ENCODE data around the gene EPHB2.

Gene EPHB2

DNA sequence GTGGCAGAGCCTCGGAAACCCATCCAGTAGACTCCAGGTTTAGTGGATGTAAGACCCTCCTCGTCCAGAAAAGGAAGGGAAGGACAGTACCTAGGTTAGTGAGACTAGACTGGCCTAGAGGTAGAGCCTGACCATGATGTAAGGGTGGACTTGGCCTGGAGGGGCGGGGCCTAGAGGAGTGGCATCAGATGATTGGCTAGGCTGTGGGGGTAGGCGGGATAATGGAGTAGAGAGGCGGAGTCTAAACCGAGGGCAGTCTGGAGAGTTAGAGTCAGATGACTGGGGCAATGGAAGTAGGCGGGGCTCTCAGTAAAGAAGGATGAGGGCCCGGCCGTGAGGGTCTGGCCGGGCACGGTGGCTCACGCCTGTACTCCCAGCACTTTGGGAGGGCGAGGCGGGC lies 70.1 kb downstream of the EPHB2 start:
- no peak for DNase-seq (ENCODE audit: low read depth in 2 of 2)

DNA sequence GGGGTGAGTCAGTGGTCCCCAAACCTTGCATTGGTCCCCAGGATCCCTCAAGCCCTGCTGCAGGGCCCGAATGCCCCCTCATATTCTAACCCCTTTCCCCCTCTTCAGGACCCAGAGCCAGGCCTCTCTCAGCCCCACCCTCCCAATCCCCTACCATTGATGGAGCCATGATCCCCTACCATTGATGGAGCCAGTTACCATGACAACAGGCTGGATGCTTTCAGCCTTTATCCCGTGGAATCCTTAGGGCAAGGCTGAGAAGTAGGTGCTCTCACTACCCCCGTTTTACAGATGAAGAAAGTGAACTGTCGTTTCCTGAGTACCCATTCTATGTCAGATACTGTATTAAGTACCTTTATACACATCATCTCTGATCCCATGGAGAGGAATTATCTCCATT lies 70.8 kb downstream of the EPHB2 start:
- DNase-seq (ENCODE audit: low read depth in 2 of 2) = no peak

DNA sequence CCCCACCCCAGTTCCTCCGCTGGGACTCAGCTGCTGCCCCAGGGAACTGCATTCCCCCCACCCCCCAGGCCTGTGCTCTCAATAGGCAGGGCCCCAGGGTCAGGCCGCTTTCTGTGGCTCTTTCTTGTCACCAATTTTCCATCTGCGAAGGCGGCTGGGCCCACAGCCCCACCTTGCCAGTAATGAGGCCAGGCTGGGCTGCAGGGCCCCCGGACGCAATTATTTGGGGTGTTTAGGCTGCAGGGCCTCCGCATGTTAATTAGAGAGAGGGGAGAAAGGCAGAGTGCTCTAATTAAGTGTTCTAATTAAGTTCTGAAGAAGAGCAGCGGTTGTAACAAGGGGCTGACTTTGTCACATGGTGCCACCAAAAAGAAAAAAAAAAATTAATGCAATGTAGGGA lies 71.8 kb downstream of the EPHB2 start:
- no peak for DNase-seq (ENCODE audit: low read depth in 2 of 2)

DNA sequence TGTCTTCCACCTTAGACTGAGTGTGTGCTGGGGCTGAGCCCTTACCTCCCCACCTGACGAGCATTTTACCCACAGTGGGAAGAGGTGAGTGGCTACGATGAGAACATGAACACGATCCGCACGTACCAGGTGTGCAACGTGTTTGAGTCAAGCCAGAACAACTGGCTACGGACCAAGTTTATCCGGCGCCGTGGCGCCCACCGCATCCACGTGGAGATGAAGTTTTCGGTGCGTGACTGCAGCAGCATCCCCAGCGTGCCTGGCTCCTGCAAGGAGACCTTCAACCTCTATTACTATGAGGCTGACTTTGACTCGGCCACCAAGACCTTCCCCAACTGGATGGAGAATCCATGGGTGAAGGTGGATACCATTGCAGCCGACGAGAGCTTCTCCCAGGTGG lies 73.7 kb downstream of the EPHB2 start:
- no peak for DNase-seq (ENCODE audit: low read depth in 2 of 2)

DNA sequence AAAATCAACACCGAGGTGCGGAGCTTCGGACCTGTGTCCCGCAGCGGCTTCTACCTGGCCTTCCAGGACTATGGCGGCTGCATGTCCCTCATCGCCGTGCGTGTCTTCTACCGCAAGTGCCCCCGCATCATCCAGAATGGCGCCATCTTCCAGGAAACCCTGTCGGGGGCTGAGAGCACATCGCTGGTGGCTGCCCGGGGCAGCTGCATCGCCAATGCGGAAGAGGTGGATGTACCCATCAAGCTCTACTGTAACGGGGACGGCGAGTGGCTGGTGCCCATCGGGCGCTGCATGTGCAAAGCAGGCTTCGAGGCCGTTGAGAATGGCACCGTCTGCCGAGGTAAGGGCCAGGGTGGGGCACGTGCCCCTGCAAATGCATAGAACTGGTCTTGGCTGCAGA lies 74.1 kb downstream of the EPHB2 start:
- DNase-seq (ENCODE audit: low read depth in 2 of 2) = no peak

DNA sequence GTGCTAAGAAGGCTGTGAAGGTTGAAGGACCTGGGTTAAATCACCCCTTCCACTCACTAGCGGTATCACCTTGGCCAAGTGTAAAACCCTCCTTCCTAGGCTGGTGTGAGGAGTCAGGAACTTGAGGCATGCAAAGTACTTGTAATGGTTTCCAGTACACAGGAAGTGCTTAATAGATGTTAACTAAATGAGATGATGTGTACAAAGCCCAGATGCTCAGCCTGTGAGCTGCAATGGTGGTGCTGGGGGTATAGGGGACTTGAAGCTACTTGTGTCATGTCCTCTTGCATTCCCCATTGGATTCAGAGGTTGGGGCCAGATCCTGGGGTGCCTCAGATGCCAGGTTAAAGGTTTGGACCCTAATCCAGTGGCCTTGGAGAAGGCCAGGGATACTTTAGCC lies 75.5 kb downstream of the EPHB2 start:
- DNase-seq (ENCODE audit: low read depth in 2 of 2) = no peak

DNA sequence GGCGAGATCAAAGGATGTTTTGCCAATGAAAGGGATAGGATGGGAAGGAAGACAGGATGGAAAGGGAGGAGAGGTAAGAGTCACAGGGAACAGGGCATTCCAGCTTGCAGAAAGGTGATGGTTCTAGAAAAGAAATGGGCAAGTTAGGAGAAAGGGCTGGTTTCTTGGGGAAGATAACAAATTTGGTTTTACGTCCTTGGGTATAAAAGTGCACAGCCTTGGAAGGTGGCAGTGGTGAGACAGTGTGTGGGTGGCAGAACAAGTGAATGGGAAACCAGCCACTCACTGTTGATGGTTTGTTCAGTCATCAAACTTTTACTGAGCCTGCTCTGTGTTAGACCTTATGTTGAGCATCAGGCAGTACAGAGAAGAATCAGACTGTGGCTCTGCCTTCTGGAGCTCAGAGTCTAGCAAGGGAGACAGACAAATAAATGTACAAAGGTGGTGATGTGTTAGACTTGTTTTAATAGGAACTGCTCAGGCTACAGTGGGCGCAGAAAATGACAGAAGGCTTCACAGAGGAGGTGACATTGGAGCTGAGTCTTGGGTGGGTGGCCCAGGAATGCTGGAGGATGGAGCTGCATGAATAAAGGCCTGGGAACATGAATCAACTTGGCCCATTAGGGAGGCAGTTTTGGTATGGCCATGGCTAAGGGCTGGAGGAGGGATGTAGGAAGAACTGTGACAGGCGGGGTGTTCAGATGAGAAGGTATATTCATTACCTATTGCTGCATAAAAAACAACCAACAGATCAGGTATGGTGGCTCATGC lies 76.3 kb downstream of the EPHB2 start:
- DNase-seq (ENCODE audit: low read depth in 2 of 2) = no peak

DNA sequence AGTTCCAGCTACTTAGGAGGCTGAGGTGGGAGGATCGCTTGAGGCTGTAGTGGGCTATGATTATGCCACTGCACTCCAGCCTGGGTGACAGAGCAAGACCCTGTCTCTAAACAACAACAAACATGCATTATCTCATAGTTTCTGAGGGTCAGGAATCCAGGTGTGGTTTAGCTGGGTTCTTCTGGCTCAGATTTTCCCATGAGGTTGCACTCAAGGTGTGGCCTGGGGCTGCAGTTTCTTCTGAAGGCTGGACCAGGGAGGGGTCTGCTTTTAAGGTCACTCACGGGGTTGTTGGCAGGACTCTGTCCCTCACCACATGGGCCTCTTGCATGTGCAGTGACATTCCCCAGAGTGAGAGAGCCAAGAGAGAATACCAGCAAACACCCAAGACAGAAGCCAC lies 77.0 kb downstream of the EPHB2 start:
- no peak for DNase-seq (ENCODE audit: low read depth in 2 of 2)

DNA sequence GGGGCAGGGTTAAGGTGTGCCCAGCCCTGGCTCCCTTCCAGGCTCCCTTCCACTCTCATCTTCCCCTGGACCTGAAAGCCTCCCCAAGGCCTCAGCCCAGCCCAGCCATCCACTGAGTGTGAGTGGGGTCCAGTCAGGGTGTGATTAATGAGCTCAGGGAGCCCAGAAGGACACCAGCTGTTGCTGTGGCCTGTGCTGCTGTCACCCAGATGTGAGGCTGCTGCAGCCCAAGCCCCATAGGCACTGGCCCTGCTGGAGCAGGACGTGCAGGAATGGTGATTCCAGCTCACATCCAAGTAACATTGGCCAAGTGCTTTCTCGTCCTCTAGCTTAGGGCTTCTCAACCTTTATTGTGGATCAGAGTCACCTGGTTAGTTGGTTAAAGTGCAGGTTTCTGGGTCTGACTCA lies 77.6 kb downstream of the EPHB2 start:
- DNase-seq (ENCODE audit: low read depth in 2 of 2) = no peak

DNA sequence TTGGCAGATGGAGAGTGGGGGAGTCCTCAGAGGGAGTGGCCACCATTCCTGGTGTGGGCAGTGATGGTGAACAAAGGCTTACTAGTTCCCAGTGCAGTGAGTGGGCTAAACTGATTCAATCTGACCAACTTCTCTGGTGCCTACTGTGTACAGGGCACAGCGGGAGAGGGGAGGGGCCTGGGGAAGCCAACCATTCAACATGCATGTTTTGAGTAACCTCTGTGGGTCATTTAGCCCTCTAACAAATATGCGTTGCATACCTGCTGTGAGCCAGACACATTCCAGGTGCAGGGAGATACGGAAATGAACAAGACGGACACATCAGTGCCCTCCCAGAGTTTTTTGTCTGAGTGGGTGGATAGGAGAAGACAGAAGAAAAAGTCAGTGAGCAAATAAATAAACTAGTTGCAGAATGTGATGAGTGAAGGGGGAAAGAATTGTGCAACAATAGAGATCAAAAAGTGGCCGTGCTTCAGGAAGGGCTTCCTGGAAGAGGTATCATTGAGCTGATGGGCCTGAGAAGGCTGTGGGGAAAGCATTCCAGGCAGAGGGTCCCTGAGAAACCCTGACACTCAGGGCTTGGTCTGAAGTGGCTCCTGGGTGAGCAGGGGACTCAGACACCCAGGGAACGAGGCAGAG lies 78.8 kb downstream of the EPHB2 start:
- DNase-seq (ENCODE audit: low read depth in 2 of 2) = no peak

DNA sequence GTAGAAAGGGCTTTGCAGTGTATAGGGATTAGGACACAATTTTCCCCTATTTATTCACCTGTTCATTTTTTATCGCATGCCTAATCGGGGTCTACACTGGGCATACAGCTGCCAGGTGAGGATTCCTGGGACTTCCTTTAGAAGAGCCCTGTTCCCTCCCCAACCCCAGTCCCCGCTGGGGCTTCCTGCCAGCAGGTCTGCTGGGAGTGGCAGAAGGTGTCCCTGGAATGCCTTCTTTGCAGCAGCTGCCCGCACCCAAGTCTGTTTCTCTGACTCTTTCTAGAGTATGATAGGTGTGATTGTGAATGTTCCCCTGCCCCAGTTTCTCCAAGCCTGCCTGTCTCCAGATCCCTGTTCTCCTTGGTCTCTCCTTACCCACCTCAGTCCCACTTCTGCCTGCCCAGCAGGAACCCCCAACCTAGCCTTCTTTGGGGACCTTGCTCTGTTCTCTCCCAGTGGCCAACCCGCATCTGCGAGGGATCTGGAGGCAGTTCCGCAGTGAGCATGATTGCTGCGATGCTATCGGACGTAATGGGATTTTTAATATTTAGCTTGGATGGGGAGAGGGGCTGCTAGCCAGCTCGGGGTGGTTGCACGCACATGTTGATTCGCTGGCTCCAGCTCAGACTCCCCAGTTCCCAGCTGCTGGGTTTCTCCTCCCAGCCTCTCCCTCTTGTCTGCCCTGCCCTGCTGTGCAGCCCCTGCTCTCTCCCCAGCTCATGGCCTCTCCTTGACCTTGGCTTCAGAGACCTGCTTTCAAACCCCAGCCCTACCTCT lies 79.8 kb downstream of the EPHB2 start:
- DNase-seq (ENCODE audit: low read depth in 2 of 2) = no peak

DNA sequence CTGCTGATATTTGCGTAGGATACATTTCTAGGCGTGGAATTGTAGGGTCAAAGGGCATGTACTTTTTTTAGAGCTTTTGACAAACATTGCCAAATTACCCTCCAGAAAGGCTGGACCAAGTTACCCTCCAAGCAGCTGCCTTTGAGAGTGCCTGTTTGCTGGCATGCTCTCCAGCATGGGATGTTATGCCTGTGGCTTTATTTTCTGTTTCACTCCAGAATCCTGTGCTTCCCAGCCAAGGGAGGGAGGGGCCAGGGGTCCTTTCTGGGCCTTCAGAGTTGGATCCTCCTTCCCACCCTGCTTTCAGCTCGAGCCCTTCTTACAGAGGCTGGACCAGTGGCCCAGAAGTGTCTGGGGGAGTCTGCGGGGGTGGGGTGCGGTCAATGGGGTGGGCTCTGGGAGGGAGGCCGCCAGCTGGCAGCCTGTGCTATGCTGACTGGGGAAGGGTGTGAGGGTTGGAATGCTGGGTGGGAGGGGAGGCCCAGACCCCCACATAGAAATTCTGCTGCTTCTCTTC lies 81.2 kb downstream of the EPHB2 start:
- DNase-seq (ENCODE audit: low read depth in 2 of 2) = no peak

DNA sequence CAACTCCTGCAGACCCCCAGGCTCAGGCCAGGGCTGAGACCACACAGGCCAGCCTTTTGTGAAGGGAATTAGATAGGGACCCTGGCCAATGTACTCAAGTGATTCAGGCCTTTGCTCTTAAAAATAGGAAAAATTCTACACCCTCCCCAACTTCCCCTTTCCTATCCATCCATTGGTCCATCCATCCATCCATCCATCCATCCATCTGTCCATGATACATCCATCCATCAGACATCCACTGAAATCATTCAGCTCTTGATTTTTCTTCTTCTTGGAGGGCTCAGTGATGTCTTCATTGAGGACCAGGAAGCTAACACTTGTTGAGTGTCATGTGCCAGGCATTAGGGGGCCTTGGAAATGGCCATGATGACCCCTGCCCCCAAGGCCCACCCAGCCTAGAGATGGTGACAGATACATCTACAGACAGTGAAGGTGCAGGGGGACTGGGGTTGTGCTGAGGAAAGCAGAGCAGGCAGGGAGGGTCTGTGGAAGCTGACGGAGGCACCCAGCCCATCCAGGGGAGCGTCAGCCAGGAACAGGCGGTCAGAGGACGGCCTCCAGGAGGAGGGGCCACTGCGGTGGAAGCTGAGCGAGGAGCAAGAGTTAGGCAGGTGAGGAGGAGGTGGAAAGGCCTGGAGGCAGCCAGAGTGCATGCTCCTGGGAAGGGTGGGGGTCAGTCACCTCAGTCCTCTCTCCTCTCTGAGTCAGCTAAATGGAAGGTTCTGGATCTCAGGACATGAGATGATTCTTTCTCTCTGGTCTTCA lies 81.9 kb downstream of the EPHB2 start:
- DNase-seq (ENCODE audit: low read depth in 2 of 2) = no peak

DNA sequence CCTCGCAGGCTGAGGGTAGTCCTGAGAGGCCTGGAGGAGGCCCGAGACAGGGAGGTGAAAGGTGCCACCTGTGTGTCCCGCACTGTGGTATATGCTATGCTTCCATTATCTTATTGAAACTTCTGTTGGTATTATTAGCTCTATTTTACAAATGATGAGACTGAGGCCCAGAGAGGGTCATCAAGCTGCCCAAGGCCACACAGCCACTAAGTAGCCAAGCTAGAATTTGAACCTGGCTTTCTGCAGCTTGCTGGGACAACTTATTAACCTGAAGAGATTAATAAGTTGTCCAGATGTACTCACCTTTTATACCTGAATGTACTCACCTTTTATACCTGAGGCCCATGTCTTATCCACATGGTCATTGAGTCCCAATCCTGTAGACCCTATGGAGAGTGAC lies 83.0 kb downstream of the EPHB2 start:
- DNase-seq (ENCODE audit: low read depth in 2 of 2) = no peak

DNA sequence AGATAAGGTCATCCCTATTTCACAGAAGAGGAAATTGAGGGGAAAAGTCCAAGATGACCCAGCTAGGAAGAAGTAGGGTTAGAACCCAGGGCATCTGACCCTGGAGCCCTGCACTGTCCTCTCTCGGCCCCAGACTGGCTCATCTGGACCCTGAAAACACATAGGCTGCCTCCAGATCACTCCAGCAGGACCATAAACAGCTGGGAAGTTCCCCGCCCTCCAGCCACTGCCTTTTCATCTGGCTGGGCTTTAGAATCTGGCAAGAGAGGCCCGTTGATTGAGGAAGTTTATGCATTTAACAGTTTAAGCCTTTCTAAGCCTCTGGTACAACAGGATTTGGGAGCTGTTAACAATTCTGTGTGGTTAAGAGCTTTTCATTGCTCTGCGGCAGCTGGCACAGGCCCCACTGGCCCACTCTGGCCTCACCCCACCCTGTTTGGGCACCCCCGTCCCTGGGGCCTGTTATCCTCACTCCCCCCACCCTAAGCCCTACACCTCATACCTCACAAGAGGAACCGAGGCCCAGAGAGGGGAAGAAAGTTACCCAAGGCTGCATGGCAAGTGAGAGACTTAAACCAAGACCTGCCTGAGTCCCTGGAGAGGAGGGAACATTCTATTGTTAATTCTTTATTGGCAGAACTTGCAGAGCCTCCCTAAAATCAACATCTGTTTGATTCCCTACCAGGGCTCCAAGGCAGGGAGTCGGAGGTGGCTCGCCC lies 84.2 kb downstream of the EPHB2 start:
- DNase-seq (ENCODE audit: low read depth in 2 of 2) = no peak

DNA sequence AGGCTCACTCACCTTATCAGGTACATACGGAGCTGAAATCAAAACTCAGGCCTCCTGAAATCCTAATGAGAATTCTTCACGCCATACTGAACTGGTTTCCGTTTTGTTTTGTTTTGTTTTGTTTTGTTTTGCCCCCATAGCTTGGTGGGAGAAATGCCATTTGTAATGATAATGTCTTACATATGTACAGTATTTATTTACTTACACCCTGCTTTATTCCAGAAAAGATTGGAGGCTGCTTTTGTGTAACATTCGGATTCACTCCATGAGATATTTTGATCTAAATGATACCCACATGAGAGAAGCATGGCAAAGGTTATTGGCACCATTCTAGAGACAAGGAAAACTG lies 84.7 kb downstream of the EPHB2 start:
- DNase-seq (ENCODE audit: low read depth in 2 of 2) = no peak

DNA sequence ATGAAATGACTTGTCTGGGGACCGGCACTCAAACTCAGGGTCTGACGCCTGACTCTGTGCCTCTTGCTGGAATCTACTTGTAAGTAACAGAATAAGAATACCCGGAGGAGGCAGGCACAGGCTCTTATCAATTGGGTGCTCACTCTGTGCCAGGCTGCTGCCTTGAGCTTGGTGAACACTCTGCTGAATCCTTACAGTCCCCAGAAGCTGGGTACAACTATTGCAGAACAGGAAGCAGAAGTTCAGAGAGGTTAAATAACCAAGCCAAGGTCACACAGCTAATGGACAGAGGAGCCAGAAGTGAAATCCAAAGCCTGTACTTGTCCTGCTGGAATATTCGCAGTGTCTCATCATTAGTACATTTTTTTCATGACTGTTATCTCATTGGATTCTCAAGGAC lies 86.0 kb downstream of the EPHB2 start:
- DNase-seq (ENCODE audit: low read depth in 2 of 2) = no peak

DNA sequence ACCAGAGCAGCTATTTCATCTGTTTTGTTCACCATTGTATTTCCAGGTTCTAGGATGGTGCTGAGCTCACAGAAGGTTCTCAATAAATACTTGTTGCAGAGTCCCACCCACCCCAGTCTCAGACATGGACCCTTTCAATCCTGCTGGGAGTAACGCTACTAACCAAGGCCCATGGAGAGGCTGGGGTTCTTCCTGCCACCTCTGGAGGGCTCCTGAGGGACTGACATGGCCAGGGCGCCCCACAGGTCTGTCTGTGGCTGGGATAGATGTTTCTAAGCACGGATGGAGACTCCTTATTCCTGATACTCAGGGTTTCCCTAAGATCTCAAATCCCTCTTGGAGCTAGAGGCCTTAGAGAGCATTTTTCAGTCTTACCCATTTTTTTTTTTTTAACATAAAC lies 87.4 kb downstream of the EPHB2 start:
- DNase-seq (ENCODE audit: low read depth in 2 of 2) = no peak

DNA sequence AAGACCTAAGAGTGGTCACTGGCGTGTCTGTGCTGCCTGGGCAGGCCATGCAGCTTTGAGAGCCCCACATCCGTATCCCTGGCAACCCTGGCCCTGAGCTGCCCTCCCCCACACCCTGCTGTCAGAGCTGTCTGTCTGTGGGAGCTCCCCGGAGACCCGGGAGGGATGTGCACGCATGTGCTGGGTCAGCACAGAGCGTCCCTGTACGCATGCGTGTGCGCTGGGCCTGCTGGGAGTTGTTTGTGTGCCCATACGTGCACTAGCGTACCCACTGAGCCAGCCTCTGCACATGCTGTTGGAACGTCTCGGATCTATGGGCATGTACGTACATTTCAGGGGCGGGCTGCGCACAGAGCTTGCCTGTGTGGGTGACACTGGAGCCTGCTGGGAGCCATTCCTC lies 89.3 kb downstream of the EPHB2 start:
- no peak for DNase-seq (ENCODE audit: low read depth in 2 of 2)

DNA sequence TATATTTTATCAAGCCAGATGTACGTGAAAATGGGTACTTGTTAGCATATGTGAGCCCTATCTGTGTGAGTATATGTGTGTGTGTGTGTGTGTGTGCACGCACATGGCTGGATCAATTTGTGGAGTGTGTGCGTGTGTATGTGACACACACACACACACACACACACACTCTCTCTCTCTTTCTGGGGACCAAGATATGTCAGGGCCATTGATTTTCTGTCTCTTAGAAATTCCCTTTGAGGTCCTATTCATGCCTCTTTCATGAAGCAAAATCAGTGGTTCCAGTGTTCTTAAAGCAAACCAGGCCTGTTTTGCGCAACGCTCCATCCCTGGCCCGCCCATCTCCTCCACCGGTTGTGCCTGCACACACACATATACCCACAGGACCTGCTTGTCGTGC lies 90.0 kb downstream of the EPHB2 start:
- DNase-seq (ENCODE audit: low read depth in 2 of 2) = no peak

DNA sequence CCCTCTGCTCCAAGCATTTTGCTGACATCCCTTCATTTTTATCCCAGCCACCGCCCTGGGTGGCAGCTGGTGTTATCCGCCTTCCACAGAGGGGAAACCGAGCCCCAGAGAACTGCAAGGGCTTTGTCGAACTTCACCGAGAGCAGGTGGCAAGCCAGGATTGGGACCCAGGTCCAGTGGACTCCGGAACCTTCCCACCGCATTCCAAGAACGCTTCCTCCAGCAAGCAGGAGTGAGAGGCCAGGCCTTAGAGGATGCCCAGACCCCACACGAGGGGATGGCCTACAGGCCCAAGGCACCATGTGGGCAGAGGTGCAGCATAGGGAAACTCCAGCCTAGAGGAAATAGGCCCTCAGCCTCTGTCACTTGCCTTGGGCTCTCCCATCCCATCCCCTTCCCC lies 90.7 kb downstream of the EPHB2 start:
- DNase-seq (ENCODE audit: low read depth in 2 of 2) = no peak

DNA sequence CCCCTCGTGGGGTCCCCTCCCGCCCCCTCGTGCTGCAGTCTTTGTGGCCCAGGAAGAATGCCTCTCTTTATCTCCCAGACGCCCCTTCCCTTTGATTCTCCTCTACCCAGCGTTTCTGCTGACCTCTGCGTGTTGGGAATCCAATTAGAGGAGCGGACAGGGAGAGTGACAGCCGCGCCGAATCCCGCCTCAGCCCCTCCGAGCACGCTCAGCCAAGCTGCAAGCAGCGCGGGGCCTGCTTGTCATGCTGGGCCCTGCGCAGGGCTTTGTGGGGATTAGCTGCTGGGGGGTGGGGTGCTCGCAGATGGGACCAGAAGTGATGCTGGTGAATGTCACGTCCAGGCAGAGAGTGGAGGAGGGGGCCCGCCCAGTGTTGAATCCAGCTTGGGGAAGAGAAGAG lies 91.1 kb downstream of the EPHB2 start:
- DNase-seq (ENCODE audit: low read depth in 2 of 2) = no peak
